Non-pigmented ciliary epithelial cell (primary cell): ENCODE data around the gene PPP1R12B.
"Not testable (repeated sequence)": the region's sequence is repeated elsewhere in the genome, so short reads cannot be mapped to it uniquely, and the experiment has no call there.

Source experiments
- DNase-seq: peaks from one replicate; pipeline ENCODE4 v3.0.0-alpha.2; 2010; ENCODE audit warnings: low read depth

Gene PPP1R12B

GRCh38 chr1:202561726-202562443 lies 213.4 kb downstream of the PPP1R12B start:
- DNase-seq: no peak

- DNase-seq: no peak
Observed at GRCh38 chr1:202562444-202563060, 214.1 kb downstream of the PPP1R12B start.

- no peak for DNase-seq
Observed at GRCh38 chr1:202563818-202564217, 215.3 kb downstream of the PPP1R12B start.

- DNase-seq: no peak
Observed at GRCh38 chr1:202564958-202565495, 216.5 kb downstream of the PPP1R12B start.

- DNase-seq: no peak
Observed at GRCh38 chr1:202565890-202566602, 217.5 kb downstream of the PPP1R12B start.

- no peak for DNase-seq
Observed at GRCh38 chr1:202567738-202568137, 219.2 kb downstream of the PPP1R12B start.

- DNase-seq: no peak
Observed at GRCh38 chr1:202568410-202568809, 219.9 kb downstream of the PPP1R12B start.

GRCh38 chr1:202568826-202569225 lies 220.3 kb downstream of the PPP1R12B start:
- DNase-seq: no peak

- DNase-seq: no peak
Observed at GRCh38 chr1:202569393-202570322, 221.2 kb downstream of the PPP1R12B start.

- DNase-seq: no peak
Observed at GRCh38 chr1:202571719-202572339, 223.3 kb downstream of the PPP1R12B start.

- no peak for DNase-seq
Observed at GRCh38 chr1:202572867-202573266, 224.4 kb downstream of the PPP1R12B start.

- DNase-seq: no peak
Observed at GRCh38 chr1:202575918-202576653, 227.6 kb downstream of the PPP1R12B start.

GRCh38 chr1:202576816-202577215 lies 228.3 kb downstream of the PPP1R12B start:
- DNase-seq: peak; percentile 70

GRCh38 chr1:202577381-202577780 lies 228.9 kb downstream of the PPP1R12B start:
- no peak for DNase-seq

- no peak for DNase-seq
Observed at GRCh38 chr1:202578001-202578504, 229.6 kb downstream of the PPP1R12B start.

- DNase-seq: no peak
Observed at GRCh38 chr1:202578565-202578964, 230.1 kb downstream of the PPP1R12B start.

- DNase-seq: peak; percentile 92
Observed at GRCh38 chr1:202579806-202580205, 231.3 kb downstream of the PPP1R12B start.

GRCh38 chr1:202580619-202581018 lies 232.1 kb downstream of the PPP1R12B start:
- DNase-seq: no peak

GRCh38 chr1:202582350-202582749 lies 233.9 kb downstream of the PPP1R12B start:
- not testable (repeated sequence) for DNase-seq
